Ishikawa (cell line): Measurements from ENCODE around the gene ARHGAP21.
"Not testable (repeated sequence)": the region's sequence is repeated elsewhere in the genome, so short reads cannot be mapped to it uniquely, and the experiment has no call there.

Source experiments
- CEBPB ChIP-seq: IDR thresholded peaks from 2 replicates; pipeline ENCODE4 v1.6.1; 2012
- EGR1 ChIP-seq: IDR thresholded peaks from 2 replicates; pipeline ENCODE4 v1.6.1; 2012
- EP300 ChIP-seq: IDR thresholded peaks from 2 replicates; pipeline ENCODE4 v1.6.1; 2012; ENCODE audit warnings: borderline replicate concordance
- RAD21 ChIP-seq: IDR thresholded peaks from 2 replicates; pipeline ENCODE4 v1.6.1; 2012; ENCODE audit warnings: low read depth
- YY1 ChIP-seq: IDR thresholded peaks from 2 replicates; pipeline ENCODE4 v1.6.1; 2012; ENCODE audit warnings: low read depth
- TF ChIP-seq, protein P1 (sequence below): IDR thresholded peaks from 2 replicates; pipeline ENCODE4 v1.6.1; 2012
- TF ChIP-seq, protein P2 (sequence below): IDR thresholded peaks from 2 replicates; pipeline ENCODE4 v1.6.1; 2012; ENCODE audit warnings: low read depth, mild to moderate bottlenecking

DNA sequence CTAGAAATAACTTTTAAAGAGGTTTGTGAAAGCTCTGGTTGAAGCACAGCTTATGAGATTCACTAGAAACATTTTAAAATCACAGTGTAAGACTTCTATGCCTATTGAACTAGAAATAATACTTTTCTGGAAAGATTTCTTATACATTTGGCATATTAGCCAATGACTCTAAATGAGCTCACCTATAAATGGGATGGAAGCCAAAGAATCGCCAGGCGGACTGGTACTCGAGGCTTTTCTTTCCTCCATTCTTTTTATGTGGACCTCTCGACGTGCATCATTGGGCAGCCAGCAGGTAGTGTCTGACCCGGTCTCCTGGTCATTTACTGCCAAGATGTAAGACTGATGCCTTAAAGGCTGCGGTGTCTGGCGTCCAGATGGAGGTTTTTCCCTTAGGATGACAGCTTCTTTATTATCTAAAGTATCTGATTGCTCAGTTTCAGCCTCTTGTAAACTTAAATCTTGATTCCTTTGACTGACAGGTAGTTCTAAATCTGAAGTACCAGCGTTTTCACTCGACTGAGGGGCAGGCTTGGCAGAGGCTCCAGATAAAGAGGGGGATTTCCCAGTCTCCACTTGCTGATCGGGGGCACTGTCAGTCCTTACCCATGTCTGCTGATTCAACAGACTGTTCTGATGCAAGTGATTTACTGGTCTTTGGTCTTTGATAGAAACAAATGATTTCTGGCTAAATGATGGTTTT, 104.2 kb downstream of the ARHGAP21 start:
- not testable (repeated sequence) for TF ChIP-seq CEBPB, RAD21, EGR1, EP300, YY1
- TF ChIP-seq, protein P1, sequence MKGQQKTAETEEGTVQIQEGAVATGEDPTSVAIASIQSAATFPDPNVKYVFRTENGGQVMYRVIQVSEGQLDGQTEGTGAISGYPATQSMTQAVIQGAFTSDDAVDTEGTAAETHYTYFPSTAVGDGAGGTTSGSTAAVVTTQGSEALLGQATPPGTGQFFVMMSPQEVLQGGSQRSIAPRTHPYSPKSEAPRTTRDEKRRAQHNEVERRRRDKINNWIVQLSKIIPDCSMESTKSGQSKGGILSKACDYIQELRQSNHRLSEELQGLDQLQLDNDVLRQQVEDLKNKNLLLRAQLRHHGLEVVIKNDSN: not testable (repeated sequence)
- TF ChIP-seq, protein P2, sequence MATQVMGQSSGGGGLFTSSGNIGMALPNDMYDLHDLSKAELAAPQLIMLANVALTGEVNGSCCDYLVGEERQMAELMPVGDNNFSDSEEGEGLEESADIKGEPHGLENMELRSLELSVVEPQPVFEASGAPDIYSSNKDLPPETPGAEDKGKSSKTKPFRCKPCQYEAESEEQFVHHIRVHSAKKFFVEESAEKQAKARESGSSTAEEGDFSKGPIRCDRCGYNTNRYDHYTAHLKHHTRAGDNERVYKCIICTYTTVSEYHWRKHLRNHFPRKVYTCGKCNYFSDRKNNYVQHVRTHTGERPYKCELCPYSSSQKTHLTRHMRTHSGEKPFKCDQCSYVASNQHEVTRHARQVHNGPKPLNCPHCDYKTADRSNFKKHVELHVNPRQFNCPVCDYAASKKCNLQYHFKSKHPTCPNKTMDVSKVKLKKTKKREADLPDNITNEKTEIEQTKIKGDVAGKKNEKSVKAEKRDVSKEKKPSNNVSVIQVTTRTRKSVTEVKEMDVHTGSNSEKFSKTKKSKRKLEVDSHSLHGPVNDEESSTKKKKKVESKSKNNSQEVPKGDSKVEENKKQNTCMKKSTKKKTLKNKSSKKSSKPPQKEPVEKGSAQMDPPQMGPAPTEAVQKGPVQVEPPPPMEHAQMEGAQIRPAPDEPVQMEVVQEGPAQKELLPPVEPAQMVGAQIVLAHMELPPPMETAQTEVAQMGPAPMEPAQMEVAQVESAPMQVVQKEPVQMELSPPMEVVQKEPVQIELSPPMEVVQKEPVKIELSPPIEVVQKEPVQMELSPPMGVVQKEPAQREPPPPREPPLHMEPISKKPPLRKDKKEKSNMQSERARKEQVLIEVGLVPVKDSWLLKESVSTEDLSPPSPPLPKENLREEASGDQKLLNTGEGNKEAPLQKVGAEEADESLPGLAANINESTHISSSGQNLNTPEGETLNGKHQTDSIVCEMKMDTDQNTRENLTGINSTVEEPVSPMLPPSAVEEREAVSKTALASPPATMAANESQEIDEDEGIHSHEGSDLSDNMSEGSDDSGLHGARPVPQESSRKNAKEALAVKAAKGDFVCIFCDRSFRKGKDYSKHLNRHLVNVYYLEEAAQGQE: not testable (repeated sequence)
